ENCODE results near the gene MEGF9. TPM values are rescaled to one million over a fixed set of nuclear protein-coding genes. Genes with fewer than 3 reads are reported as not detected.

The MEGF9 gene
- total and polyA plus RNA-seq, 2 of the 13 experiments (the other 11 are each of a cell fraction or from before 2014, with no cell fraction given): 3.1 to 3.3 TPM

- TF ChIP-seq MTF2 (CRISPR knock-in tag; IDR thresholded peaks at IDR 0.05; ENCODE audit: borderline replicate concordance) (no peak), SKI (IDR thresholded peaks at IDR 0.05; ENCODE audit: partially characterized antibody) (no peak)
These were observed 27.4 kb upstream of the MEGF9 start (continued) for GRCh38 chr9:120741701-120742100.

- in situ Hi-C loops (cut with HindIII; ENCODE audit: extremely low pct_ligation_motif_present, low pct_unique_long_range_greater_than_20kb): no loop called here
- CTCF ChIA-PET (ENCODE audit: low intra/inter-chr PET ratio, low total read pairs): no interaction called here
- DNase-seq (ENCODE audit: low spot score): no peak
- TF ChIP-seq YEATS4 (CRISPR knock-in tag; IDR thresholded peaks at IDR 0.05; ENCODE audit: borderline replicate concordance): no peak
- TF ChIP-seq ARID4A (CRISPR knock-in tag; IDR thresholded peaks at IDR 0.05; ENCODE audit: borderline replicate concordance): no peak
- no peak for TF ChIP-seq DNMT3B (CRISPR knock-in tag; conservative IDR thresholded peaks at IDR 0.05)
- TF ChIP-seq ELF1 (CRISPR knock-in tag; IDR thresholded peaks at IDR 0.05): no peak
- TF ChIP-seq ETS1 (CRISPR knock-in tag; IDR thresholded peaks at IDR 0.05): no peak
- TF ChIP-seq SKIL (CRISPR knock-in tag; IDR thresholded peaks at IDR 0.05; ENCODE audit: borderline replicate concordance): no peak
- TF ChIP-seq ZNF124 (CRISPR knock-in tag; IDR thresholded peaks at IDR 0.05): no peak
These were observed 26.9 kb upstream of the MEGF9 start for GRCh38 chr9:120741191-120741590.

More at GRCh38 chr9:120741191-120741590, 26.9 kb upstream of the MEGF9 start:
- WGBS (ENCODE audit: low lambda C conversion rate): 44% methylated on average over 1 of the region's 1 CpG
- no peak for ATAC-seq
- POLR2A ChIA-PET: no interaction called here
- peaks cover 11% of the 10 kb centered on the region for H3K4me1 ChIP-seq (ENCODE audit: insufficient read depth, low read length)
- H3K27ac ChIP-seq (ENCODE audit: extremely low read length, insufficient read depth, low read length): no peak overlapping the region
- intact Hi-C loops (cut with micrococcal nuclease; ENCODE audit: unreplicated experiment): loop anchor here (5.0 kb wide), 1 partner anchor 196 kb away; no protein-coding TSS in a partner anchor
- H3K4me2 ChIP-seq (ENCODE audit: low read depth, low read length): no peak overlapping the region
- no TSS peak for BruUV-seq (replicated peaks)
- H3K27me3 ChIP-seq (ENCODE audit: control insufficient read depth in 1 of 2, insufficient read depth in 2 of 2, low read length in 2 of 2): no peaks in the 10 kb centered on the region
- no peak overlapping the region for H3K9ac ChIP-seq (ENCODE audit: insufficient read depth, low read depth, low read length)
- no peak for FAIRE-seq
- no peak overlapping the region for H3K4me3 ChIP-seq (replicated peaks in 1 of 3; ENCODE audit: insufficient read depth in 1 of 3, low read depth in 2 of 3, low read length in 3 of 3)
- no peaks in the 10 kb centered on the region for H3K36me3 ChIP-seq (replicated peaks in 1 of 2; ENCODE audit: control insufficient read depth in 1 of 2, insufficient read depth in 2 of 2, low read length in 2 of 2)
- H3K79me2 ChIP-seq (ENCODE audit: insufficient read depth, low read length): no peaks in the 10 kb centered on the region
- no peaks in the 10 kb centered on the region for H4K20me1 ChIP-seq (ENCODE audit: insufficient read depth, low read length)
- no peak overlapping the region for H2AFZ ChIP-seq (ENCODE audit: low read length)
- no peaks in the 10 kb centered on the region for H3K9me3 ChIP-seq (ENCODE audit: low read length)
